Spleen (tissue), 11 donors: ENCODE measurements around the gene KLF15. TPM values are rescaled to one million over a fixed set of nuclear protein-coding genes. Genes with fewer than 3 reads are reported as not detected.

ENCODE experiments used
- DNase-seq: peaks from one replicate; pipeline ENCODE4 v3.0.0-alpha.2; 2020
- H3K27ac ChIP-seq, 8 donors: fragments of 200-600 bp; sonication (generic) in 7 of 8; 1 replicate in 4 of 8; 2 replicates in 4 of 8; pipeline versions ENCODE4 v1.5.0 to v1.8.0; 2016 to 2021; ENCODE audit warnings: inconsistent platforms in 4 of 8, mild to moderate bottlenecking in 4 of 8, moderate library complexity in 1 of 8
- H3K27me3 ChIP-seq, 7 donors: fragments of 200-600 bp; sonication (generic) in 6 of 7; replicated peaks in 1 of 7; 1 replicate in 4 of 7; 2 replicates in 3 of 7; pipeline versions ENCODE4 v1.5.0 to v1.8.0; 2016 to 2021; ENCODE audit warnings: inconsistent platforms in 3 of 7, mild to moderate bottlenecking in 1 of 7
- H3K36me3 ChIP-seq, 6 donors: fragments of 200-600 bp; sonication (generic) in 5 of 6; 1 replicate in 4 of 6; 2 replicates in 2 of 6; pipeline versions ENCODE4 v1.5.0 to v1.8.0; 2016 to 2021; ENCODE audit warnings: inconsistent platforms in 2 of 6
- H3K4me1 ChIP-seq, 6 donors: fragments of 200-600 bp; sonication (generic) in 5 of 6; 1 replicate in 3 of 6; 2 replicates in 3 of 6; pipeline versions ENCODE4 v1.5.0 to v1.8.0; 2016 to 2021; ENCODE audit warnings: inconsistent platforms in 3 of 6
- H3K4me3 ChIP-seq, 8 donors: fragments of 200-600 bp; sonication (generic) in 7 of 8; 1 replicate in 4 of 8; 2 replicates in 4 of 8; pipeline versions ENCODE4 v1.5.0 to v1.8.0; 2016 to 2021; ENCODE audit warnings: inconsistent platforms in 4 of 8, mild to moderate bottlenecking in 4 of 8, moderate library complexity in 2 of 8
- H3K9me3 ChIP-seq, 8 donors: fragments of 200-600 bp; sonication (generic) in 7 of 8; 1 replicate in 4 of 8; 2 replicates in 4 of 8; pipeline versions ENCODE4 v1.5.0 to v1.8.0; 2016 to 2021; ENCODE audit warnings: inconsistent platforms in 4 of 8
- CTCF ChIP-seq, 11 experiments: fragments of 200-600 bp in 7 of 11; fragments of 450-650 bp in 4 of 11; sonication (generic) in 4 of 11; IDR thresholded peaks in 8 of 11; conservative IDR thresholded peaks in 3 of 11; 1 replicate in 7 of 11; 2 replicates in 4 of 11; pipeline versions ENCODE4 v1.4.0 to v1.8.0; 2016 to 2021; ENCODE audit warnings: antibody characterized with exemption in 11 of 11, inconsistent platforms in 4 of 11, mild to moderate bottlenecking in 1 of 11
- POLR2A ChIP-seq, 3 donors: fragments of 450-650 bp; IDR thresholded peaks; one replicate each; pipeline ENCODE4 v1.5.1; 2017; ENCODE audit warnings: antibody characterized with exemption in 3 of 3, mild to moderate bottlenecking in 1 of 3
- POLR2AphosphoS5 ChIP-seq, 3 donors: sonication (generic); formaldehyde crosslinking; IDR thresholded peaks; one replicate each; pipeline ENCODE4 v1.5.1; 2017; ENCODE audit warnings: antibody characterized with exemption in 3 of 3
- WGBS, 5 donors: extraction: QIAGEN DNeasy Blood & Tissue Kit in 3 of 5; methylation state at CpG; one replicate each; pipeline versions ENCODE4 v1.1.5 to v1.1.7; 2013 to 2018; 5-methylcytosine and 5-hydroxymethylcytosine counted together
- intact Hi-C: fragments of 100-400 bp; cut with DNase I; formaldehyde crosslinking; loops from one replicate; pipeline ENCODE4 v1.15.0; 2023; ENCODE audit warnings: low total_unique reads
- polyA plus RNA-seq, 3 donors: library from polyadenylated mRNA; stranded (reverse); fragments of 200-250 nt; gene quantifications; one replicate each; pipeline ENCODE4 v1.2.1, GENCODE V29; 2013
- total RNA-seq, 7 donors: library from RNA; depleted of rRNA in 3 of 7; stranded (reverse); fragments of >200 nt in 3 of 7; fragmentation: NEBNext Ultra II Directional in 4 of 7; extraction: Animal tissue kit (Norgen Biotek cat#: 25700) in 4 of 7; gene quantifications; one replicate each; pipeline versions ENCODE4 v1.1.0 to v1.2.1, GENCODE V29; 2016 to 2021
- donor health status: healthy with polysubstance abuse.
- donor health status: DM: no; HTN: no; CAD: no; lungs with moderate emphysema.
- donor health status: DM: no; HTN: no; CAD: no.
- donor health status: Bipolar disorder and iron deficiency.
- donor health status: healthy.
- donor health status: DM: no; HTN: no; CAD: no.
- donor health status: DM: yes; HTN: yes; CAD: no.

The KLF15 gene
- total and polyA plus RNA-seq, 10 donors, result 0.57 to 9.5 (median 3.3) TPM

- Histone ChIP-seq H3K9me3 (no peaks in the 10 kb centered on the region), H3K36me3 (no peaks in the 10 kb centered on the region), H3K4me1 (peaks cover 0 to 40% (median 36%) of the 10 kb centered on the region in 6 donors), H3K27ac (no peak overlapping the region), H3K27me3 (peaks cover 0 to 80% (median 25%) of the 10 kb centered on the region in 7 donors), H3K4me3 (no peak overlapping the region)
- 70 to 85% (median 77%) methylated on average over 3 of the region's 3 CpGs for WGBS, 5 donors
- intact Hi-C loops, result no loop called here
- TF ChIP-seq POLR2A (IDR thresholded peaks at IDR 0.05), result no peak
- TF ChIP-seq CTCF (IDR thresholded peaks at IDR 0.05 in 8 of 11, conservative IDR thresholded peaks at IDR 0.05 in 3 of 11), result no peak
- TF ChIP-seq POLR2AphosphoS5 (IDR thresholded peaks at IDR 0.05), result no peak
- DNase-seq, result peak; percentile 24
Observed at GRCh38 chr3:126358816-126359181, 1.6 kb upstream of the KLF15 start.

- H3K4me3 ChIP-seq, result peak overlapping the region in 6 of 8 donors; percentile 56 to 84 (median 60)
Observed at GRCh38 chr3:126358038-126358815, 1.0 kb upstream of the KLF15 start.

GRCh38 chr3:126356373-126357264 lies 589 bp downstream of the KLF15 start:
- DNase-seq, result peak; percentile 83
- 1 to 3% (median 2%) methylated on average over 39 to 100 of the region's 100 CpGs for WGBS, 5 donors
- TF ChIP-seq POLR2AphosphoS5 (IDR thresholded peaks at IDR 0.05) (no peak), CTCF (IDR thresholded peaks at IDR 0.05 in 8 of 11, conservative IDR thresholded peaks at IDR 0.05 in 3 of 11) (no peak), POLR2A (IDR thresholded peaks at IDR 0.05) (no peak)
- intact Hi-C loops, result no loop called here
- H3K4me1 ChIP-seq, result peaks cover 0 to 40% (median 36%) of the 10 kb centered on the region in 6 donors
- peak overlapping the region; percentile 55 to 84 (median 60) for H3K4me3 ChIP-seq
- peaks cover 0 to 69% (median 25%) of the 10 kb centered on the region in 7 donors for H3K27me3 ChIP-seq
- peaks cover 0 to 5% (median 0%) of the 10 kb centered on the region in 6 donors for H3K36me3 ChIP-seq
- no peaks in the 10 kb centered on the region for H3K9me3 ChIP-seq
- H3K27ac ChIP-seq, result peak overlapping the region in 5 of 8 donors; percentile 29 to 81 (median 76)

More at GRCh38 chr3:126358038-126358815, 1.0 kb upstream of the KLF15 start:
- intact Hi-C loops, result no loop called here
- TF ChIP-seq POLR2AphosphoS5 (IDR thresholded peaks at IDR 0.05), result no peak
- no peak for TF ChIP-seq POLR2A (IDR thresholded peaks at IDR 0.05)
- TF ChIP-seq CTCF (IDR thresholded peaks at IDR 0.05 in 8 of 11, conservative IDR thresholded peaks at IDR 0.05 in 3 of 11), result no peak
- Histone ChIP-seq H3K9me3 (no peaks in the 10 kb centered on the region), H3K27me3 (peaks cover 0 to 80% (median 25%) of the 10 kb centered on the region in 7 donors), H3K36me3 (no peaks in the 10 kb centered on the region), H3K4me1 (peaks cover 0 to 40% (median 36%) of the 10 kb centered on the region in 6 donors), H3K27ac (peak overlapping the region in 1 of 8 donors; percentile 51)
- DNase-seq, result peak; percentile 76
- WGBS, 5 donors, result 9 to 17% (median 11%) methylated on average over 2 to 11 of the region's 11 CpGs
